Neural cell (in vitro differentiated cells): Measurements from ENCODE around the gene PHLDA1. TPM values are rescaled to one million over a fixed set of nuclear protein-coding genes. Genes with fewer than 3 reads are reported as not detected.

Experiments
- H2AFZ ChIP-seq: fragments of 200-600, 300-800 bp; sonication (generic), shearing (Covaris generic); 2 replicates; pipeline ENCODE4 v1.6.0; 2014; ENCODE audit warnings: low read depth, mild to moderate bottlenecking, antibody characterized with exemption, low read length, moderate library complexity
- H3F3A ChIP-seq: fragments of 200-600 bp; shearing (Covaris generic); 2 replicates; pipeline ENCODE4 v1.6.1; 2016; ENCODE audit warnings: mild to moderate bottlenecking, moderate library complexity, mixed read lengths, antibody characterized with exemption, low read length; ENCODE audit not compliant: insufficient read depth, poor library complexity, severe bottlenecking
- H3K27ac ChIP-seq: fragments of 200-600, 300-800 bp; sonication (generic), shearing (Covaris generic); 2 replicates; pipeline ENCODE4 v1.5.1; 2014; ENCODE audit warnings: mild to moderate bottlenecking, low read length, moderate library complexity
- H3K27me3 ChIP-seq: fragments of 300-800, 200-600 bp; sonication (generic), shearing (Covaris generic); 2 replicates; pipeline ENCODE4 v1.6.0; 2014; ENCODE audit warnings: mild to moderate bottlenecking, low read depth, low read length, moderate library complexity; ENCODE audit not compliant: insufficient read depth
- H3K36me3 ChIP-seq: fragments of 300-800, 200-600 bp; sonication (generic), shearing (Covaris generic); 2 replicates; pipeline ENCODE4 v1.5.1; 2014; ENCODE audit warnings: mild to moderate bottlenecking, antibody characterized with exemption, low read length, moderate library complexity; ENCODE audit not compliant: insufficient read depth
- H3K4me2 ChIP-seq: fragments of 300-800, 200-600 bp; sonication (generic), shearing (Covaris generic); 2 replicates; pipeline ENCODE4 v1.6.0; 2014; ENCODE audit warnings: mild to moderate bottlenecking, low read length
- H3K4me3 ChIP-seq: fragments of 300-800, 200-600 bp; sonication (generic), shearing (Covaris generic); 2 replicates; pipeline ENCODE4 v1.5.1; 2014; ENCODE audit warnings: mild to moderate bottlenecking, low read length, moderate library complexity
- H3K79me2 ChIP-seq: fragments of 200-600 bp; shearing (Covaris generic); replicated peaks from 2 replicates; pipeline ENCODE4 v1.6.0; 2014; ENCODE audit warnings: mild to moderate bottlenecking, low read length, moderate library complexity; ENCODE audit not compliant: insufficient read depth
- H3K9ac ChIP-seq: fragments of 300-800, 200-600 bp; sonication (generic), shearing (Covaris generic); 2 replicates; pipeline ENCODE4 v1.6.1; 2016; ENCODE audit warnings: mild to moderate bottlenecking, low read length, mixed read lengths
- H3K9me2 ChIP-seq: fragments of 200-600 bp; shearing (Covaris generic); 2 replicates; pipeline ENCODE4 v1.6.1; 2016; ENCODE audit warnings: mild to moderate bottlenecking, low read length, mixed read lengths; ENCODE audit not compliant: insufficient read depth
- H3K9me3 ChIP-seq: fragments of 200-600, 300-800 bp; sonication (generic), shearing (Covaris generic); 2 replicates; pipeline ENCODE4 v1.6.1; 2016; ENCODE audit warnings: mild to moderate bottlenecking, mixed run types, low read length, moderate library complexity, mixed read lengths
- H4K20me1 ChIP-seq: fragments of 200-600 bp; shearing (Covaris generic); 2 replicates; pipeline ENCODE4 v1.6.1; 2016; ENCODE audit warnings: mild to moderate bottlenecking, mixed run types; ENCODE audit not compliant: insufficient read depth
- EP300 ChIP-seq: fragments of 450-650 bp; conservative IDR thresholded peaks from 2 replicates; pipeline ENCODE4 v1.6.1; 2014; ENCODE audit warnings: antibody characterized with exemption, mild to moderate bottlenecking, moderate library complexity; ENCODE audit not compliant: poor library complexity, severe bottlenecking
- EZH2 ChIP-seq: fragments of 200-600, 300-800 bp; shearing (Covaris generic), sonication (generic); IDR thresholded peaks from 2 replicates; pipeline ENCODE4 v1.6.1; 2014; ENCODE audit warnings: antibody characterized with exemption, low read length, borderline replicate concordance, mild to moderate bottlenecking; ENCODE audit not compliant: insufficient read depth, poor library complexity, severe bottlenecking
- MXI1 ChIP-seq: fragments of 450-650 bp; conservative IDR thresholded peaks from 2 replicates; pipeline ENCODE4 v1.6.1; 2014; ENCODE audit warnings: antibody characterized with exemption, mild to moderate bottlenecking; ENCODE audit not compliant: poor library complexity, severe bottlenecking
- POLR2AphosphoS5 ChIP-seq: IDR thresholded peaks from 2 replicates; pipeline ENCODE4 v1.6.1; 2012
- RAD21 ChIP-seq: fragments of 450-650 bp; conservative IDR thresholded peaks from 2 replicates; pipeline ENCODE4 v1.6.1; 2014; ENCODE audit warnings: antibody characterized with exemption, mild to moderate bottlenecking, moderate library complexity
- SMC3 ChIP-seq: fragments of 450-650 bp; conservative IDR thresholded peaks from 2 replicates; pipeline ENCODE4 v1.6.1; 2014; ENCODE audit warnings: antibody characterized with exemption, mild to moderate bottlenecking, moderate library complexity; ENCODE audit not compliant: poor library complexity
- TAF1 ChIP-seq: IDR thresholded peaks from 2 replicates; pipeline ENCODE4 v1.6.1; 2012; ENCODE audit warnings: low read depth
- polyA plus RNA-seq: library from polyadenylated mRNA; depleted of rRNA; stranded (reverse); fragments of >200 nt; gene quantifications from 2 replicates; pipeline ENCODE4 v1.2.3, GENCODE V29; 2014
- TF ChIP-seq, protein P1 (sequence below): fragments of 450-650 bp; IDR thresholded peaks from 2 replicates; pipeline ENCODE4 v1.5.1; 2014; ENCODE audit warnings: antibody characterized with exemption, mild to moderate bottlenecking, moderate library complexity; ENCODE audit not compliant: poor library complexity, severe bottlenecking
- TF ChIP-seq, protein P2 (sequence below): IDR thresholded peaks from 2 replicates; pipeline ENCODE4 v1.6.1; 2012; ENCODE audit warnings: borderline replicate concordance

Gene PHLDA1
- polyA plus RNA-seq, 1 donor from 2014 or later, result 8.5 TPM

- Histone ChIP-seq H3K4me2 (no peak overlapping the region), H4K20me1 (no peaks in the 10 kb centered on the region), H3K9me2 (no peaks in the 10 kb centered on the region), H3K79me2 (no peaks in the 10 kb centered on the region), H2AFZ (no peak overlapping the region), H3K9me3 (no peaks in the 10 kb centered on the region), H3K36me3 (no peaks in the 10 kb centered on the region), H3K27me3 (no peaks in the 10 kb centered on the region), H3K9ac (no peak overlapping the region), H3F3A (no peaks in the 10 kb centered on the region), H3K27ac (no peak overlapping the region), H3K4me3 (no peak overlapping the region)
- TF ChIP-seq MXI1 (no peak), SMC3 (no peak), TAF1 (no peak), EZH2 (no peak), EP300 (no peak), POLR2AphosphoS5 (no peak)
- TF ChIP-seq, protein P1, sequence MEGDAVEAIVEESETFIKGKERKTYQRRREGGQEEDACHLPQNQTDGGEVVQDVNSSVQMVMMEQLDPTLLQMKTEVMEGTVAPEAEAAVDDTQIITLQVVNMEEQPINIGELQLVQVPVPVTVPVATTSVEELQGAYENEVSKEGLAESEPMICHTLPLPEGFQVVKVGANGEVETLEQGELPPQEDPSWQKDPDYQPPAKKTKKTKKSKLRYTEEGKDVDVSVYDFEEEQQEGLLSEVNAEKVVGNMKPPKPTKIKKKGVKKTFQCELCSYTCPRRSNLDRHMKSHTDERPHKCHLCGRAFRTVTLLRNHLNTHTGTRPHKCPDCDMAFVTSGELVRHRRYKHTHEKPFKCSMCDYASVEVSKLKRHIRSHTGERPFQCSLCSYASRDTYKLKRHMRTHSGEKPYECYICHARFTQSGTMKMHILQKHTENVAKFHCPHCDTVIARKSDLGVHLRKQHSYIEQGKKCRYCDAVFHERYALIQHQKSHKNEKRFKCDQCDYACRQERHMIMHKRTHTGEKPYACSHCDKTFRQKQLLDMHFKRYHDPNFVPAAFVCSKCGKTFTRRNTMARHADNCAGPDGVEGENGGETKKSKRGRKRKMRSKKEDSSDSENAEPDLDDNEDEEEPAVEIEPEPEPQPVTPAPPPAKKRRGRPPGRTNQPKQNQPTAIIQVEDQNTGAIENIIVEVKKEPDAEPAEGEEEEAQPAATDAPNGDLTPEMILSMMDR, result no peak
- TF ChIP-seq, protein P2, sequence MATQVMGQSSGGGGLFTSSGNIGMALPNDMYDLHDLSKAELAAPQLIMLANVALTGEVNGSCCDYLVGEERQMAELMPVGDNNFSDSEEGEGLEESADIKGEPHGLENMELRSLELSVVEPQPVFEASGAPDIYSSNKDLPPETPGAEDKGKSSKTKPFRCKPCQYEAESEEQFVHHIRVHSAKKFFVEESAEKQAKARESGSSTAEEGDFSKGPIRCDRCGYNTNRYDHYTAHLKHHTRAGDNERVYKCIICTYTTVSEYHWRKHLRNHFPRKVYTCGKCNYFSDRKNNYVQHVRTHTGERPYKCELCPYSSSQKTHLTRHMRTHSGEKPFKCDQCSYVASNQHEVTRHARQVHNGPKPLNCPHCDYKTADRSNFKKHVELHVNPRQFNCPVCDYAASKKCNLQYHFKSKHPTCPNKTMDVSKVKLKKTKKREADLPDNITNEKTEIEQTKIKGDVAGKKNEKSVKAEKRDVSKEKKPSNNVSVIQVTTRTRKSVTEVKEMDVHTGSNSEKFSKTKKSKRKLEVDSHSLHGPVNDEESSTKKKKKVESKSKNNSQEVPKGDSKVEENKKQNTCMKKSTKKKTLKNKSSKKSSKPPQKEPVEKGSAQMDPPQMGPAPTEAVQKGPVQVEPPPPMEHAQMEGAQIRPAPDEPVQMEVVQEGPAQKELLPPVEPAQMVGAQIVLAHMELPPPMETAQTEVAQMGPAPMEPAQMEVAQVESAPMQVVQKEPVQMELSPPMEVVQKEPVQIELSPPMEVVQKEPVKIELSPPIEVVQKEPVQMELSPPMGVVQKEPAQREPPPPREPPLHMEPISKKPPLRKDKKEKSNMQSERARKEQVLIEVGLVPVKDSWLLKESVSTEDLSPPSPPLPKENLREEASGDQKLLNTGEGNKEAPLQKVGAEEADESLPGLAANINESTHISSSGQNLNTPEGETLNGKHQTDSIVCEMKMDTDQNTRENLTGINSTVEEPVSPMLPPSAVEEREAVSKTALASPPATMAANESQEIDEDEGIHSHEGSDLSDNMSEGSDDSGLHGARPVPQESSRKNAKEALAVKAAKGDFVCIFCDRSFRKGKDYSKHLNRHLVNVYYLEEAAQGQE, result no peak
Observed at GRCh38 chr12:76012644-76013043, 18.9 kb downstream of the PHLDA1 start.

DNA sequence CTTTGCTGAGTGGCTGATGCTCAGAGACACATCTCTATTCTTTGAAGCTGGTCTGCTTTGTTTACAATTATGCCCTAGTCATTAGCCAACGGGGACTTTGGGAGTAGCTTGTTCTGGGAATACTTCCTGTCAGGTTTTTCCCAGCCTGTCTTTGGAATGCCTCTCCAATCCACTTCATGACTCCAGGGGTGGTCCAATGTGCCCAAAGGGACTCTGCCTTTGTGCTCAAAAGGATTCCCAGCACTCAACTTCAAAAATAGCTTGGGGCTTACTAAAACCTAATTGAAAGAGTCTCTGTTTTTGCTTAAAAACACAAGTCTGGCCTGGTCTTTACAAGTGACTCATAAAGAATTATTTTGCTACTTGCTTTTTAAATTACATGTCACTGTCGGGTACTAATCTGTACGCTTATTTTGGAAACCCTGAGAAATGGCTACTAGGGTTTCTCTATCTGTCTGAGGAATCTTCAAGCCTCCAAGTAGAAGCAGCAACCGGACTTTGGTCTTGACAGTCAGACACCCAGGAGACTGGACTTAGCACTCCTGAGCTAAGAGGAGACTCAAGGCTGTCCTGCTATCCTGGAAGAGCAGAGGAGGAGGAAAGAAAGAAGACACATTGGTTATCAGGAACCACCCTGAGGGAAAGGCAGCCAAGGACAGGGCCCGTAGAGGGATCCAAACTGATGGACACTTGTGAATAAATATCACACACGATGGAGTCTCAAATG, 20.7 kb downstream of the PHLDA1 start:
- no peaks in the 10 kb centered on the region for H3F3A ChIP-seq
- no peak overlapping the region for H3K4me2 ChIP-seq

GRCh38 chr12:76008428-76008827, 23.1 kb downstream of the PHLDA1 start:
- Histone ChIP-seq H3K9ac (no peak overlapping the region), H3K9me3 (no peaks in the 10 kb centered on the region), H3K27me3 (no peaks in the 10 kb centered on the region), H3K4me3 (no peak overlapping the region), H3K27ac (no peak overlapping the region), H3K36me3 (no peaks in the 10 kb centered on the region), H3K79me2 (no peaks in the 10 kb centered on the region), H4K20me1 (no peaks in the 10 kb centered on the region), H3K4me2 (no peak overlapping the region), H3K9me2 (no peaks in the 10 kb centered on the region), H3F3A (no peaks in the 10 kb centered on the region), H2AFZ (no peak overlapping the region)
- TF ChIP-seq POLR2AphosphoS5, result no peak
- no peak for TF ChIP-seq EZH2
- TF ChIP-seq TAF1, result no peak
- TF ChIP-seq, protein P2, result no peak
- no peak for TF ChIP-seq RAD21

More for the DNA sequence above, 20.7 kb downstream of the PHLDA1 start:
- Histone ChIP-seq H2AFZ (no peak overlapping the region), H4K20me1 (no peaks in the 10 kb centered on the region), H3K27ac (no peak overlapping the region), H3K9ac (no peak overlapping the region), H3K9me3 (no peaks in the 10 kb centered on the region), H3K36me3 (no peaks in the 10 kb centered on the region), H3K79me2 (no peaks in the 10 kb centered on the region), H3K9me2 (no peaks in the 10 kb centered on the region), H3K4me3 (no peak overlapping the region), H3K27me3 (no peaks in the 10 kb centered on the region)
- TF ChIP-seq POLR2AphosphoS5, result no peak
